Tibial nerve (tissue), 3 donors: Measurements from ENCODE around the gene PDCD1.

Experiments
- CTCF ChIP-seq, 5 experiments: fragments of 200-600 bp in 3 of 5; fragments of 450-650 bp in 2 of 5; sonication (generic) in 3 of 5; IDR thresholded peaks; one replicate each; pipeline ENCODE4 v1.5.1; 2016 to 2019; ENCODE audit warnings: antibody characterized with exemption in 5 of 5, mild to moderate bottlenecking in 3 of 5, moderate library complexity in 2 of 5
- POLR2A ChIP-seq, 2 donors: fragments of 450-650 bp; IDR thresholded peaks; one replicate each; pipeline ENCODE4 v1.6.1; 2017; ENCODE audit warnings: antibody characterized with exemption in 2 of 2, mild to moderate bottlenecking in 2 of 2, moderate library complexity in 2 of 2

- no peak for TF ChIP-seq POLR2A (IDR thresholded peaks at IDR 0.05)
- no peak for TF ChIP-seq CTCF (IDR thresholded peaks at IDR 0.05)
Observed at GRCh38 chr2:241857041-241857541, 1.6 kb downstream of the PDCD1 start.
